Epidermal melanocyte (primary cell): ENCODE data around the gene PIP4K2C.
"Not testable (repeated sequence)": the region's sequence is repeated elsewhere in the genome, so short reads cannot be mapped to it uniquely, and the experiment has no call there.

ENCODE experiments used
- DNase-seq: peaks from one replicate; pipeline ENCODE4 v3.0.0; 2011; ENCODE audit warnings: low spot score; ENCODE audit not compliant: insufficient read length

PIP4K2C gene

DNA sequence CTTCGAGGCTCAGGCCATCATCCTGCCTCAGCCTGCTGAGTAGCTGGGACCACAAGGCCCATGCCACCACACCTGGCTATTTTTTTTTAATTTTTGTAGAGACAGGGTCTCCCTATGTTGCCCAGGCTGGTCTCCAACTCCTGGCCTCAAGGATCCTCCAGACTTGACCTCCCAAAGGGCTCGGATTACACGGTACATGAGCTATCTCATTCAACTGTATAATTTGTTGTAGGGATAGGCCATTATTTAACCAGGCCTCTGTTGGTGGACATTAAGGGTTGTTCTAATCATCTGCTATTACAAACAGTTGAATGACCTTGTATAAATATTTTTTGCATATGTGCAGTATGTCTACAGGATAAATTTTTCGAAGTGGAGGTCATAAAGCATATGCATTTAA is 32.1 kb upstream of the PIP4K2C start:
- no peak for DNase-seq

DNA sequence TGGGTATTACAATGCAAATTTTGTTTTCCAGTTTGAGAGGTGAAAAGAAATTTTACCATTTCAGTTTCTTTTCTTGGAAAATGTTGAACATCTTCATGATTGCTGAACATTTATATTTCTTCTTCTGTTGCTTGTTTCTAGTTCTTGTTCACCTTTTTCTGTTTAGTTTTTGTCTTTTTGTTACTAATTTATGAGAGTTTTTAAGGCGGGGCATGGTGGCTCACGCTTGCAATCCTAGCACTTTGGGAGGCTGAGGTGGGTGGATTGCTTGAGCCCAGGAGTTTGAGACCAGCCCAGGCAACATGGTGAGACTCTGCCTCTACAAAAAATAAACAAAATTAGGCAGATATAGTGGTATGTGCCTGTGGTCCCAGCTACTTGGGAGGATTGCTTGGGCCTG is 30.5 kb upstream of the PIP4K2C start:
- DNase-seq = no peak

DNA sequence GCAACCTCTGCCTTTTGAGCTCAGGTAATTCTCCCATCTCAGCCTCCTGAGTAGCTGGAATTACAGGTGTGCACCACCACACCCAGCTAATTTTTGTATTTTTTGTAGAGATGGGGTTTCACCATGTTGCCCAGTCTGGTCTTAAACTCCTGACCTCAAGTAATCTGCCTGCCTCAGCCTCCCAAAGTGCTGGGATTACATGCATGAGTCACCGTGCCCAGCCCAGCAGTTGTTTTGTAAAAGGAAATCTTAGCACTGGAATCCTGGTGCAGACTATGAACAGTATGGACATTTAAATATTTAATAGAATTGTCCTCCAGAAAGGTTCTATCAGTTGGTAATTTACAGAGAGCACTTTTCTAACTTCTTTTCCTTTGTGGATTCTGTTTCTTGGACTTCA is 29.9 kb upstream of the PIP4K2C start:
- not testable (repeated sequence) for DNase-seq

DNA sequence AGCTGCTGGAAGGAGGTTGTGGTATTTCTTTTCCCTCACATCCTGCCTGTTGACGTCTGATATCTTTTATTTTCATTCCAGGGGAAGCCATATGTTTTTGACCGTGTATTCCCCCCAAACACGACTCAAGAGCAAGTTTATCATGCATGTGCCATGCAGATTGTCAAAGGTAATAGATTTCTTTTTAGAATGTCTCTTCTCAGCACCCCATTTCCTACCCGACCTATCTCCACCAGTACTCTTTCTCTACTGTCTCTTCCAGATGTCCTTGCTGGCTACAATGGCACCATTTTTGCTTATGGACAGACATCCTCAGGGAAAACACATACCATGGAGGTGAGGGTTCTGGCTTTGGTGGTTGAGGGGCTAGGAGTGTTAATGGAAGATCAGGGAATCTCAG is 27.6 kb upstream of the PIP4K2C start:
- no peak for DNase-seq

DNA sequence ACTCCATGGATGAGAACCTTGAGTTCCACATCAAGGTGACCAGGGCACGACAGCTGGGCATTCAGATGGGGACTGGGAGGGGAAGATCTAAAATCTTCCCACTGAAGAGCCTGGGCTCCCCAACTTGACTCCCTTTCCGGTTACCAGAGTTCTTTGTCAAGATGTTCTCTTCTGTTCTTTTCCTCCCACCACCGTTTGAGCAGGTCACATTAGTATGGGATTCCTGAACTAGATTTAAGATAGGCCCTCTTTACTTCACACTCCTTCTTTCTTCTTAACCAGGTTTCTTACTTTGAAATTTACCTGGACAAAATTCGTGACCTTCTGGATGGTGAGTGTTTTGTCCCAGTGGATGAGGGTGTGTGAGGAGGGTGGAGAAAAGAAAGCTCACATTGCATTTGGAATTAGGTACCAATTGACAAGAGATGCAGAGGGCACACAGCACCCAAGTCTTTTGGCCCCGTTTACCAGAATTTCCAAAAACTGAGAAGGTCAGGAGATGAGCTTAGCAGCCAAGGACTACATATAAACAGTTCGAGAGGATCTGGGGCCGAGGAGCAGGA is 26.7 kb upstream of the PIP4K2C start:
- no peak for DNase-seq

DNA sequence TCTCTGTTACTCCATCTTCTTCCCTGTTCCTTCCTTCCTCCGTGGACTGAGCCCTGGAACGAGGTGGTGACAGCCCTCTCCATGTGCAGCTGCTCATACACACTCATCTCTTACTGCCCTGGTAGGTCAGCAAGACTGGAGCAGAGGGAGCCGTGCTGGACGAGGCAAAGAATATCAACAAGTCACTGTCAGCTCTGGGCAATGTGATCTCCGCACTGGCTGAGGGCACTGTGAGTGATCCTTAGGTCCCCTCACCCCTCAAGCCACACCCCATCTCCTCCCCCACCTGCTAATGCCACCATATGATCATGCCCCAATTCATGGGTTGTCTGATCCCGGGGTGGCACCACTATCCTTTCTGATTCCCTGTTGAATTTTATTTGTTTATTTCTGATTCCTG is 22.2 kb upstream of the PIP4K2C start:
- DNase-seq = no peak

DNA sequence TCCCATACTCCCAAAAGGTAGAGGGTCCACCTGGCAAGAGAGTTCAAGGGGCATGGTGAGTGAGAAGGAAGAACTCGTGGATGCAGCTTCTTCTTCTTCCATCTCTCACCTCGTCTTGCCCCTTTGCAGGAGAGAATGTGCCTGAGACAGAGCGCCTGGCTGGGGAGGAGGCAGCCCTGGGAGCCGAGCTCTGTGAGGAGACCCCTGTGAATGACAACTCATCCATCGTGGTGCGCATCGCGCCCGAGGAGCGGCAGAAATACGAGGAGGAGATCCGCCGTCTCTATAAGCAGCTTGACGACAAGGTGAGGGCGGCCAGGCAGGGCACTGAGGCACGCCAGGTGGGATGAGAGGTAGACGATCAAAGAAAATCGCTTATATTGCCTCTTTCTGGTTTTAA is 21.1 kb upstream of the PIP4K2C start:
- no peak for DNase-seq

DNA sequence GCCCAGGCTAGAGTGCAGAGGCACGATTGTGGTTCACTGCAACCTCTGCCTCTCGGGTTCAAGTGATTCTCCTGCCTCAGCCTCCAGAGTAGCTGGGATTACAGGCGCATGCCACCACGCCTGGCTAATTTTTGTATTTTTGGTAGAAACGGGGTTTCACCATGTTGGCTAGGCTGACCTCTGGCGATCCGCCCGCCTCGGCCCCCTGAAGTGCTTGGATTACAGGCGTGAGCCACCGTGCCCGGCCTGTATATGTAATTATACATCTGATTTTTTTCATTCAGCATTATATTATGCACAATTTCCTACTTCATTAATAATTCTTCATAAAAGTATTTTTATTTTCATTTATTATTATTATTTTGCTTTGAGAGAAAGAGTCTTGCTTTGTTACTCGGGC is 20.6 kb upstream of the PIP4K2C start:
- not testable (repeated sequence) for DNase-seq

DNA sequence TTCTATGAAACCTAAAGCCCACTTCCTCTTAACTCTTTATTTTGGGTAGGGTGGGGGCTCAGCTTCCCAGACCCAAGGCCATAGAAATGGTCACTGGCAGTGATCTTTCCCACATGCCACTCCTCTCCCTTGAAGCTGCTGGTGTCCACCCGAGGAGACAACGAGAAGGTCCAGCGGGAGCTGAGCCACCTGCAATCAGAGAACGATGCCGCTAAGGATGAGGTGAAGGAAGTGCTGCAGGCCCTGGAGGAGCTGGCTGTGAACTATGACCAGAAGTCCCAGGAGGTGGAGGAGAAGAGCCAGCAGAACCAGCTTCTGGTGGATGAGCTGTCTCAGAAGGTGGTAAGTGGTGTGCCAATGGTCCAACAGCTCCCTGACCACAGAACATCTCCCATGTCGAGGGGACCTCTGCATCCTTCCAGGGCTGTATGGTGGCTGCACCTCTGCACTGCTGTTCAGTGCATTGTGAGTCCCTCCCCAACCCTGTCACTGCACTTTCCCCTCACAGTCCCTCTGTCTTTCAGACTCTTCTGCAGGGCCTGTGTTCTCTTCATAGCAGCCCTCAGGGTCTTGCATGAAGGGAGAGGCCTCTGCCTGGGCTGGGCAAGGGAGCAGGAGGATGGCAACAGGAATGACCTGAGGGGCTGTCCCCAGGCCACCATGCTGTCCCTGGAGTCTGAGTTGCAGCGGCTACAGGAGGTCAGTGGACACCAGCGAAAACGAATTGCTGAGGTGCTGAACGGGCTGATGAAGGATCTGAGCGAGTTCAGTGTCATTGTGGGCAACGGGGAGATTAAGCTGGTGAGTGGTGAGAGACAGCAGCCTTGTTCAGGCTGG is 18.8 kb upstream of the PIP4K2C start:
- no peak for DNase-seq

DNA sequence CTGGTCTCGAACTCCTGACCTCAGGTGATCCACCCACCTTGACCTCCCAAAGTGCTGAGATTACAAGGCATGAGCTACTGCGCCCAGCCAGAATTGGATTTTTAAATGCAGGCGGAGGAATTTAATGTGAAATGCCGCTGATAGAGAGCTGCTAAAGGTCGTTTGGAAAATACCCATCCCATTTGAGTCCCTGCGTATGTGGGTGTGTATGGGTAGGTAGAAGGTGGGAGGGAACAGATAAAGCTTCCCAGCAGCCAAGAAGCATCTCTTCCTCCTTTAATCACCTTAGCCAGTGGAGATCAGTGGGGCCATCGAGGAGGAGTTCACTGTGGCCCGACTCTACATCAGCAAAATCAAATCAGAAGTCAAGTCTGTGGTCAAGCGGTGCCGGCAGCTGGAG is 16.2 kb upstream of the PIP4K2C start:
- DNase-seq = no peak

DNA sequence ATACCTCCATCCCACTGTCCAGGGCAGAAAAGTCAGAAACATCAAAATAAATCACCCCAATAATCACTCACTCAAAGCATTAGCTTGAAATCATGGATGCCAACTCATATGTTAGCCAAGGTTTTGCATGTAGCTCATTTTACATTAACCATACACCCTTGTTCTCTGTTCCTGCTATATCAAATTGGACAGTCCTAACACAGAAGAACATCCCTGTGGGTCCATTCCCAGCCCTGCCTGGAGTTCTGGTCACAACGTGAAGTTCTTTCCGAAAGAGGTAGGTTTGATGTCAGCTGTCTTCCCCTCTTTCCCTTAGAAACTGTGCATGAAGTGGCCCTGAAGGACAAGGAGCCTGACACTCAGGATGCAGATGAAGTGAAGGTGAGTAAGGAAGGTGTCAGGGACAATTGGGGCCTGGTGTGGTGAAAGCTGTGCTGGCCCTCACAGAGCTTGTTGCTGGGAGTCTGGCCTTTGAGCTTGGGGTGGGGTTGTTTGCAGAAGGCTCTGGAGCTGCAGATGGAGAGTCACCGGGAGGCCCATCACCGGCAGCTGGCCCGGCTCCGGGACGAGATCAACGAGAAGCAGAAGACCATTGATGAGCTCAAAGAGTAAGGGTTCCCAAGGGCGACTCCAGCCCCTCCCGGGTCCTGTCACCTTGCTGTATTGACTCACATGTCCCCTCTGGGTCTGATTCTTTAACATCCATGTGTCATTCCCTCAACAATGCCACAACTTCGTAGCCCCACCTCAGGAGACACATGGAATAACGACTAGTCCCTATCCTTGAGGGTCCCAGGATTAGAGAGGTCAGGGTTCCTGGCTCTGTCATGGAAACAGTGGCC is 15.0 kb upstream of the PIP4K2C start:
- no peak for DNase-seq

DNA sequence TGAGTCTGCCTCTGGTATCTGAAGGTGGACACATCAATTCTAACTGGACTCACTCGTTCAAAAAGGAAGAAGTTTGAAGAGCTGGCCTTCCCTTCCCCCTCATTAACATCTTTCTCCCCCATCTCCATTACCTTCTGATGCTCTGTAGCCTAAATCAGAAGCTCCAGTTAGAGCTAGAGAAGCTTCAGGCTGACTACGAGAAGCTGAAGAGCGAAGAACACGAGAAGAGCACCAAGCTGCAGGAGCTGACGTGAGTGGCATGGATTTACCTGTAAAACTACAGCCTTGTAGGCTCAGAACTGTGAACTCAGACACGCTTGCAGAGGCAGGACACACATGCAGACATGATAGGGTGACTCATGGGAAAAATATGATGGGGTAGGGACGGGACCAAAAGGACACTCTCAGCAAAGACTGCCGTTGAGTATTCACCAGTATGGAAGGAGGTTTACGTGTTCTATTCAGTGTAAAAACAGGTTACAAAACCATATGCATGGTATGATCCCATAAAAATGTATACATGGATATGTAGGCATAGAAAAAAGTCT is 14.3 kb upstream of the PIP4K2C start:
- no peak for DNase-seq

DNA sequence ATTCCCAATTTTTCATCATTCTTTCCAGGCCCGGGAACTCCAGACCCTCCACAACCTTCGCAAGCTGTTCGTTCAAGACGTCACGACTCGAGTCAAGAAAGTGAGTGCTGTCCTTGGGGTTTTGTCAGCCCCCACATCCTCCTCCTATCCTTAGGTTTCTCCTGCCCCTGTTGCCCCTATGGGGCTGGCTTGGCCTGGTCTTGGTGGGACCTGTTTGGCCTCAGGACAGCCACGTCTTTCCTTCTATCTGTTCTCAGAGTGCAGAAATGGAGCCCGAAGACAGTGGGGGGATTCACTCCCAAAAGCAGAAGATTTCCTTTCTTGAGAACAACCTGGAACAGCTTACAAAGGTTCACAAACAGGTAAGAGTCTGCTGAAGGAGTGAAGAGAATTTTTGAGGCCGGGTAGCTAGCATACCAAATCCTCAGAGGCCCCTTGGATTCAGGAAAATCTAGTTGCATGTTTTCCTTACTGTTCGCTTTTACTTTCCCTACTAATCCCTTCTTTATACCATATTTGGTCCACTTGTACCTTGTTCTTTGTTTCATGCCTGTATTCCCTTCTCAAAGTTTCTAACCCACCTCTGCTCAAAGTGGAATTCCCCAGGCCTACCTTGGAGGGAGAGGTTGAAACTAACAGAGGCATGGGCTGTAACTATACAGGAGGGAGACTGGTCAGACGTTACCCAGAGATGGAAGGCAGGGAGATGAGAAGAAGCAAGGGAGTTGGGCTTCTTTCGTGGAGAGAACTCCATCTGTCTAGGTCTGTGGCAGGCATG is 12.8 kb upstream of the PIP4K2C start:
- no peak for DNase-seq

DNA sequence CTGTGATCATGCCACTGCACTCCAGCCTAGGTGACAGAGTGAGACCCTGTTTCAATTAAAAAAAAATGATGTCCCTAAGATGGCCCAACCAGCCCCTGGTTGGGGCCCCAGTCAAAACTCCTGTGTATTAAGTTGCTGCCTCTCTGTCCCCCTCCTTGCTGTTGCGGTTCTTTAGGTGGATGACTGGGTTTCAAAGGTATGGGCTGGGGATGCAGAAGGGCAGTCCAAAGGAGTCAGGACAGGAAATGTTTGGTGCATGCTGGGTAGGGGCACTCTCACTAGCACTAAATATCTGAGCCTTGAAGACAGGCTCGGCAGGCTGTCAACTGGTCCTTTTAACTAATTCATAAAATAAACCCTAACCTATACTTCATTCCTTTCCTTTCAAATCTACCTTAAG is 12.0 kb upstream of the PIP4K2C start:
- DNase-seq = no peak

DNA sequence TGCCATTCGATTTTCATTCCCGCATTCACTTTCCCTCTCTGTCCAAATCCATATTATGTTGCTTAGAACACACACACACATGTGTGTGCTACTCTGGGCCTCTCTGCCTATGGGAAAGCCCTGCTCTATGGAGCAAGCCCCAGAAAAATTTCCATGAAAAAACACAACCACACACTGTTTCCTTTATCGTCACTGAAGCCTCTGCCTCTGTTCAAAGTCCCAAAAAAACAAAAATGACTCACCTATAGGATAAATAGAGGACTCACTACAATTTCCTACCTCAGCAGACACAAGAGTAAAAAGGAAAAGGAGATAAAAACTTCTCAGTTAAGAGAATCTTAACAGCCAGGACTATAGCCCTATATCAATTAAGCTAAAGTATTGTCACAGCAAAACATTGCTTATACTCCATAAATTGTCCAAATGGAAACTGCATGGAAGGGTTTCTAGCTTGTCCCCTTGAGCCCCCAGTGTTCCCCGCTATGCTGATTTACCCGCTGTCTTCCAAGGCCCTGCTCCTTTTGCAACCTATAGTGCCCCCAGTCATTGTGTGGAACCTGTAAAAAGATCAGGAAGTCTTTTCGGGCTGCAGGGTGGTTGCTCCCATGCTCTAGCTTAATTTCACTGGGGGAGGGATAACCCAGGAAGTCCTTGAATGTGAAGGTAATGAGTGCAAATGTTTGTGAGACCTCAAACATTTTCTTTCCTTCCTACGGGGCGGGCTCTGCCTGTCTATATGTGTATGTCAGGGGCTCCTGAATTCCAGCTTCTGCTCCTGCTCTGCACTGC is 11.1 kb upstream of the PIP4K2C start:
- DNase-seq = no peak

DNA sequence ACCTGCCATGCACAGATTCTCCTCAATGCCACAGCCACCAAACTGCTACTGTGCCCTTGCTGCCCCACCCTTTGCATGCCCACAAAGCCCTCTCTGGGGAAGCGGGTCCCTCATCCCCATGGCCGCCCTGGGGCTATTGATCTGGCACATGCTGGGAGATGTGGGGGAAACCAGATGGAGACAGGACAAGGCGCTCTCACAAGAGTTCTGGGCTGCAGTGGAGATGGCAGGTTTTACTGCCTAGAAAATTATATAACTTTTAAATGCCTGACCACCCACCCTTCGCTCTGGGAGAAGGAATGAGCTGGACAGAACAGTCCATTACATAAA is 10.6 kb upstream of the PIP4K2C start:
- no peak for DNase-seq

DNA sequence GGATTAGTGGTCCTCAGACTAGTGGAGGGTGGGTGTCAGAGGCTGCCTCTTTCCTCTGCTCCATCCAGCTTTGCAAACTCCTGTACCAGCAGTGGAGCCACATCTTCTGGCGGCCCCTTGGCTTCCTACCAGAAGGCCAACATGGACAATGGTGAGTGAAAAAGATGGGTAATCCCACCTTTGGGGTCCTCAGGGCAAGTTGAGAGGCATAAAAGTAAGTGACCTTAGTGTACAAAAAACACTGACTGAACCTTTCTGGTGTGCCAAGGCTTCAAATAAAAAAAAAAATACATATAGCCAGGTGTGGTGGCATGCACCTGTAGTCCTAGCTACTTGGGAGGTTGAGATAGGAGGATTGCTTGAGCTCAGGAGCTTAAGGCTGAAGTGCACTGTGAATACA is 9.2 kb upstream of the PIP4K2C start:
- no peak for DNase-seq

DNA sequence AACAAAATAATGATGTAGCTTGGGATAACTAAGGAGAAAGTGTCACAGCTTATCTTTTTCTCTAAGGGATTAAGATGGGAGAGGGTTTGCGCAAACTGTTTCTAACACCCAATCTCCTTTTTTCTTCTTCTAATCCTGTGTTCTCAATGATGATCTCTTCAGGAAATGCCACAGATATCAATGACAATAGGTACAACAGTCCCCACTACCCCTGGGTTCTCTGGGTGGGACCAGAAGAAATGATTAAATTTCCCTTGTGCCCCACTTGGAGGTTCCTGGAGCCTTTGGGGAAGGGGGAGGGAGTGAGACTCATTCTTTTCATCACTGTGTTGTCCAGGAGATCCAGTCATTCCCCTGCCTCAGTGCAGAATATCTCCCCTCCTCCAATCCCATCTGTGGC is 8.6 kb upstream of the PIP4K2C start:
- DNase-seq = no peak

DNA sequence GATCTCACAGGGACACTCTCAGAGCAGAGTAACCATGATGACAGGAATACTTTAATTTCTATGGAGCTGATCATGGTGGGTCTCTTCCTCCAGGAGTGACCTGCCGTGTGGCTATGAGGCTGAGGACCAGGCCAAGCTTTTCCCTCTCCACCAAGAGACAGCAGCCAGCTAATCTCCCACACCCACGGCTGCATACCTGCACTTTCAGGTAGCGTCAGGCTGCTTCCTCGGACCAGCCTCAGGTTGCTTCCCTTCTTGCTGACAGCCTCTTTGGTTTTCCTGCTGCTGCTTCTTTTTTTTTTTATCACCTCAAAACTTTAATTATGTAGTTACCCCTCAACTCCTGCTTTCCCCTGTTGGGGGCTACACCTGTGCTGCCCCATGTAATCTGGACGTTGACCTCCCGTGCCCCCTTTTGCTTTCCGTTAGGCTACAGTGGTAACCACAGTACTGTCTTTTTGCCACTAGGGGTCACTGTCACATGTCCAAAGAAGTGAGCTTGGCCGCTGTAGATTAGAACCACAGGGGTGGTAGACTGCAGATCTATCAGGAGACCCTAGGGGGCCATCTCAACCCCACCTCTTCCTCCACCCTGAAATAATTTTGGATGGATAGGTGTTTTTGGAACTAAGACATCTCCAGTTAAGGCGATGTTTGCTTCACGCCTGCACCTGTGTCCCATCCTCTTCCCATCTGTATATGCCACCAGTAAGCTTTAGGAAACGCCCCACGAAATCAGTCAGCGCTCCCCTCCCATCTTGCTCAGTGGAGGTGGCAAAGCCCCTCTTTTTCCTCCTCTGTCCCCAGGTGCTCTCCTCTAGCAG is 7.8 kb upstream of the PIP4K2C start:
- DNase-seq = peak; percentile 91

DNA sequence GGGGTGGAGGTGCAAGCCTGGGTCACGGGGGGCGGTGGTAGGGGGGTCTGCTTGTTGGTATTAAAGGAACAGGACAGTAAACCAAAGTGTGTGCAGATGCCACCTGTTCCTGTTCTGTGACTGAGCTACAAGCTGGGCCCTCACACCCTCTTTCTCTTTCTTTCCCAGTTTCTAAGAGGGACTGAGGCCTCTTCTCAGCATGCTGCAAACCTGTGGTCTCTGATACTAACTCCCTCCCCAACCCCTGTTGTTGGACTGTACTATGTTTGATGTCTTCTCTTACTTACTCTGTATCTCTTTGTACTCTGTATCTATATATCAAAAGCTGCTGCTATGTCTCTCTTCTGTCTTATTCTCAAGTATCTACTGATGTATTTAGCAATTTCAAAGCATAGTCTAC is 6.9 kb upstream of the PIP4K2C start:
- DNase-seq = no peak
